NCI-H510A treated with DMSO at 0.1 percent for 48 hours (cell line): ENCODE data around the gene ARHGAP28.
A peak's percentile ranks its signal among the peaks of the same experiment; 100 is the strongest.
"Not testable (repeated sequence)": the region's sequence is repeated elsewhere in the genome, so short reads cannot be mapped to it uniquely, and the experiment has no call there.

ENCODE experiments used
- DNase-seq: peaks from one replicate; lab custom pipeline; 2025; lab: John Stamatoyannopoulos, UW

Gene ARHGAP28

DNA sequence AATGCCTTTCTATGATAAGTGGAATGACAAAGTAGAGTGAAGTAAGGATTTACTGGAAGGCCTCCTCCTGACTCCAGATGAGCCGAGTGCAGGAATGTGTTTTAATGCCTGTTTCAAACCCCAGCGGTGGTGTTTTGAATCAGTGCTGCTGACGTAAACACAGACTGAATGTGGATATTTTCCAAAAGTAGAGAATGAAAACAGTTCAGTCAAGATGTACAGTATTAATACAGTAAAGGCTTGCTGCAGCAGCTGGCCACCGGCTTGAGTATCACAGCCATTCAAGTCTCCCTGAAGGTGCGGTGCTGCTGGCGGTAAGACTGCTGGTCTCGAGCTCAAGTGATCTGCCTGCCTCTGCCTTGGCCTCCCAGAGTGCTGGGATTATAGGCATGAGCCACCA lies 46.7 kb downstream of the ARHGAP28 start:
- no peak for DNase-seq

GRCh38 chr18:6777509-6777908 lies 48.0 kb downstream of the ARHGAP28 start:
- DNase-seq: no peak

- DNase-seq: no peak
Observed at GRCh38 chr18:6778459-6779247, 49.1 kb downstream of the ARHGAP28 start.

DNA sequence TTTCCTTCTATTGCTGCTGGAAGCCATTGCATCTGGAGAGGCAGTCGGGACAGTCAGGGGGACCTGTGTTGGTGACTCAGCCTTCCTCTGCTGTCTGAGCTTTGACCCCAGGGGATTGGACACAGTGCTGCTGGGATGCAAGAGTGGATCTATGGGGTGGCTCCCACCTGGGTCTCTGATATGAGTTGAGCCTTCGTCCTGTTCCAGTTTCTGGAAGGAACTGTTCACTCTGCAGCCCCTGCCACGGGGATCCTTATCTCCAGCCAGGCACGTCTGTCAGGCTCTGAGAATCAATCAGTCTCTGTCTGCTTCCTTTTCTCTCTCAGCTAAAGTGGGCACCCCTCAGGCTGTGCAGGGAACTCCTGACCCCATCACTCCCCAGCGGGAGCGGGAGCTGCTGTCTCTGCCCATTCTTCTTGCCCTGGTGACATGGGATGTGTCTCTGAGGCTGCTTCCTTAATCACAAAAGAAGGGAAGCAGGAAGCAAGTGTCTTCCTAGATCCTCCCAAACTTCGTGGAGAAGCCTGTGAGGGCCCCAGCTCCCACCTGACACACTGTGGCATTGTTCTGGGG lies 51.7 kb downstream of the ARHGAP28 start:
- no peak for DNase-seq

DNA sequence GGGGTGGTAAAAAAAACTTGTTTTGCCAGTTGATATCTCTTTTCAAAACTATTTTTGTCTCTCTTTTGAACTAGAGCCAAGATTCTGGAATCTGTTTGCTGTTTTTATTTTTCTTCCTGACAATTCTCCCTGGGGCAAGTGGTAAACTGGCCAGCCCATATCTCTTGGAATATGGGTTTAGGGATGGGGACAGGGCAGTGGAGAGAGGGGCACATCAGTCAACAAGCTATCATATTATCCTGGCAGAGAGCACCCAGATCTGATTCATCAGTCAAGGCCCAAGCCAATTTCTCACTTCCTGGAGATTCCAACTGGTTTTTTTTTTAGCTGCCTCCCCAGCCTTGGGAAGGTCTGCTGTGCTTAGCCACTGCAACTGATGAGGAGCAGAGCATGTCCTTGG lies 52.3 kb downstream of the ARHGAP28 start:
- DNase-seq: no peak

- peak; percentile 25 for DNase-seq
Observed at GRCh38 chr18:6782861-6783260, 53.3 kb downstream of the ARHGAP28 start.

- DNase-seq: no peak
Observed at GRCh38 chr18:6784046-6784445, 54.5 kb downstream of the ARHGAP28 start.

- DNase-seq: no peak
Observed at GRCh38 chr18:6785001-6785400, 55.5 kb downstream of the ARHGAP28 start.

- DNase-seq: no peak
Observed at GRCh38 chr18:6785411-6785810, 55.9 kb downstream of the ARHGAP28 start.

GRCh38 chr18:6792391-6792790 lies 62.9 kb downstream of the ARHGAP28 start:
- no peak for DNase-seq

- DNase-seq: no peak
Observed at GRCh38 chr18:6793455-6793854, 63.9 kb downstream of the ARHGAP28 start.

DNA sequence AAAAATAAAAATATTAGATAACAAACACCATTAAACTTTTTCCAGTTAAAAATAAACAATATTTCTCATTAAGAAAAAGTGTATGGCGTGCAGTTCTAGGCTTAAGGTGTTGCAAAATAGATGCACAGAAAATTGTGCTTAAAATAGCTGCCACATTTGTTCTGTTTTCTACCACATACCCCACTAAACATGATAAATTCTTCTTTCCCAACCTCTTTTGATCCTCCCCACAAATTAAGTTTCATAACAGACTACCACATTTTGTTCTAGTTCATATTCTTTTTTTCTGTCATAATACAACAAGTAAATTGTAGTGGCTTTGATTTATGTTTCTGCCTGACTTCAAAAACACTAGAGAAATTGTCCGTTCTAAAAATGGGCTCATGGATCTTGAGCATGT lies 64.5 kb downstream of the ARHGAP28 start:
- DNase-seq: no peak

GRCh38 chr18:6795307-6795706 lies 65.8 kb downstream of the ARHGAP28 start:
- DNase-seq: no peak

DNA sequence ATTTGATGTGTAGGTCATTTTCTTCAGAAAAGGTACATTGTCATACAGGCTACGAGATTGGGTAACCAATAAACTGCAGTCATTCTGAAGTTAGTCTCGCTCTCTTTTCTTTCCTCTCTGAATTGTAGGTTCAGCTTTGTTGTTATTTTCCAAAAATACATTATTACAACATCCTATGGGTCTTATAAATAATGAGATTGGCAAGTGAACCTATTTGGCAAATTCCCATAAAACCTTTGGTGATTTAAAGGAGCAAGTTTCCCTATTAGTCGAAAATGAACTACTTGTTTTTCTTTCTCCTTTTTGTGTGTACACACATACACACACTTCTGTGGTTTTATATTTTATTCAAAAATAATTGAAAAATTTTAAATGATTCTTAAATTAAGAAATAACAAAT lies 67.0 kb downstream of the ARHGAP28 start:
- DNase-seq: no peak

DNA sequence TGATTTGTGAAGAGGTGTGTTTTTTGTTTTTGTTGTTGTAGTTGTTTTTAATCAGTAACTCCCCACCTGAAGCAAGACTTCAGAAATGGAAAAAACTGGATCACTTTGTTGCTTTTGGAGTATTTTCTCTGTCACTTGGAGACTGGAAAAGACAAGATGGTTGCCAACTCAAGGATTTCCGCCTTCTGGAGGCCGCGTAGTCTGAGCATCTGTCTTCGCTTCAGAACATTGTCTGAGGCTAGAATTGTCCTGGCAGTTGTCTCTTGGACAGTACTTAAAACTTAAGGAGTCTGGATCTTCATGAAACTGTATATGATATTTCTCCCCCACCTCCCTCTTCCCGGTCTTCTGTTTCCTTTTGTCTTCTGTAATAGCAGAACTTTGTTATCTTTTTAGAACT lies 67.7 kb downstream of the ARHGAP28 start:
- no peak for DNase-seq

- no peak for DNase-seq
Observed at GRCh38 chr18:6798896-6799295, 69.4 kb downstream of the ARHGAP28 start.

DNA sequence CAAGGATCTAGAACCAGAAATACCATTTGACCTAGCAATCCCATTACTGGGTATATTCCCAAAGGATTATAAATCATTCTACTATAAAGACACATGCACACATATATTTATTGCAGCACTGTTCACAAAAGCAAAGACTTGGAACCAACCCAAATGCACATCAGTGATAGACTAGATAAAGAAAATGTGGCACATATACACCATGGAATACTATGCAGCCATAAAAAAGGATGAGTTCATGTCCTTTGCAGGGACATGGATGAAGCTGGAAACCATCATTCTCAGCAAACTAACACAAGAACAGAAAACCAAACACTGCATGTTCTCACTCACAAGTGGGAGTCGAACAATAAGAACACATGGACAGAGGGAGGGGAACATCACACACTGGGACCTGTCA lies 70.8 kb downstream of the ARHGAP28 start:
- DNase-seq: not testable (repeated sequence)

- DNase-seq: peak; percentile 59
Observed at GRCh38 chr18:6807515-6808257, 78.2 kb downstream of the ARHGAP28 start.

GRCh38 chr18:6810191-6810590 lies 80.7 kb downstream of the ARHGAP28 start:
- DNase-seq: no peak

- no peak for DNase-seq
Observed at GRCh38 chr18:6811816-6812215, 82.3 kb downstream of the ARHGAP28 start.

GRCh38 chr18:6814882-6815425 lies 85.4 kb downstream of the ARHGAP28 start:
- DNase-seq: no peak

GRCh38 chr18:6816154-6816553 lies 86.6 kb downstream of the ARHGAP28 start:
- no peak for DNase-seq

- no peak for DNase-seq
Observed at GRCh38 chr18:6819332-6819731, 89.8 kb downstream of the ARHGAP28 start.
